Breast epithelium (tissue), 4 donors: ENCODE data around the gene KLF7. TPM values are rescaled to one million over a fixed set of nuclear protein-coding genes. Genes with fewer than 3 reads are reported as not detected.

Source experiments
- DNase-seq, 2 donors: peaks; one replicate each; pipeline ENCODE4 v3.0.0-alpha.2; 2019; ENCODE audit warnings: low spot score in 2 of 2
- H3K27ac ChIP-seq, 2 donors: fragments of 200-600 bp; sonication (generic) in 1 of 2; one replicate each; pipeline ENCODE4 v1.5.1; 2016 to 2019; ENCODE audit warnings: mild to moderate bottlenecking in 1 of 2
- H3K27me3 ChIP-seq, 2 donors: fragments of 200-600 bp; sonication (generic) in 1 of 2; one replicate each; pipeline versions ENCODE4 v1.5.1 to v1.6.0; 2017 to 2019; ENCODE audit warnings: control low read depth in 1 of 2, mild to moderate bottlenecking in 1 of 2
- H3K36me3 ChIP-seq: fragments of 200-600 bp; one replicate; pipeline ENCODE4 v1.5.1; 2019
- H3K4me1 ChIP-seq, 2 donors: fragments of 200-600 bp; sonication (generic); one replicate each; pipeline ENCODE4 v1.5.1; 2016 to 2019; ENCODE audit warnings: control low read depth in 1 of 2
- H3K4me3 ChIP-seq, 3 donors: fragments of 200-600 bp; sonication (generic); 1 replicate in 2 of 3; 2 replicates in 1 of 3; pipeline ENCODE4 v1.5.1; 2016 to 2019; ENCODE audit warnings: mild to moderate bottlenecking in 3 of 3, moderate library complexity in 2 of 3
- H3K9me3 ChIP-seq, 2 donors: fragments of 200-600 bp; sonication (generic) in 1 of 2; one replicate each; pipeline ENCODE4 v1.5.1; 2016 to 2019; ENCODE audit warnings: control low read depth in 1 of 2
- POLR2A ChIP-seq: fragments of 450-650 bp; IDR thresholded peaks from one replicate; pipeline ENCODE4 v1.6.1; 2016; ENCODE audit warnings: antibody characterized with exemption, mild to moderate bottlenecking, moderate library complexity
- POLR2AphosphoS5 ChIP-seq, 3 donors: sonication (generic); formaldehyde crosslinking; IDR thresholded peaks; one replicate each; pipeline ENCODE4 v1.6.1; 2017; ENCODE audit warnings: antibody characterized with exemption in 3 of 3
- intact Hi-C: fragments of 100-400 bp; cut with DNase I; formaldehyde crosslinking; loops from one replicate; pipeline ENCODE4 v1.15.1; 2023; ENCODE audit warnings: low total_unique reads
- total RNA-seq, 3 donors: library from RNA; depleted of rRNA; stranded (reverse); fragments of >200 nt; gene quantifications; one replicate each; pipeline ENCODE4 v1.1.0, GENCODE V29; 2016
- TF ChIP-seq, protein P1 (sequence below), 3 donors: fragments of 450-650 bp; IDR thresholded peaks; one replicate each; pipeline ENCODE4 v1.5.1; 2016 to 2017; ENCODE audit warnings: antibody characterized with exemption in 3 of 3, mild to moderate bottlenecking in 3 of 3, moderate library complexity in 3 of 3

The KLF7 gene
- total RNA-seq, 3 donors from 2014 or later, result 21.0 to 40.7 (median 37.3) TPM

DNA sequence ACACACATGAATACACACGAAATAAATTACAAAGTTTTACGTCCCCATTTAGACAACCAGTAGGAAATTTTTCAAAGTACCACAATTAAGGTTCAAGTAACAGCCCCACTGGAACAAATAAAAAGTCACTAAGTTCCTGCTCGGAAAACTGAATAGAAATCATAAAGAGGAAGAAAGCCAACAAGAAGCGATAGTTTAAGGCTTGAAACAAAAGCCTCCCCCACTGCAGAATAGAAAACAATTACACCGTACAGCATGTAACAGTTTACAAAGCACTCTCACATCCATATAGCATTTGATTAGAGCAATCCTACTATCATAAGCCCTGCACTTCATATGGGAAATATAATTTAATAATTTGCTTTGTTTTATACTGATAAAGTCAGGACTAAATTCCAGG, 15.5 kb downstream of the KLF7 start:
- intact Hi-C loops, result loop anchor here (2.0 kb wide), 1 partner anchor 49 kb away; no protein-coding TSS in a partner anchor
- Histone ChIP-seq H3K9me3 (no peaks in the 10 kb centered on the region), H3K4me1 (peaks cover 0 to 30% of the 10 kb centered on the region in 2 donors), H3K36me3 (no peaks in the 10 kb centered on the region), H3K27ac (peak overlapping the region in 1 of 2 donors; percentile 13), H3K27me3 (no peaks in the 10 kb centered on the region), H3K4me3 (no peak overlapping the region)
- DNase-seq, result no peak
- TF ChIP-seq, protein P1, sequence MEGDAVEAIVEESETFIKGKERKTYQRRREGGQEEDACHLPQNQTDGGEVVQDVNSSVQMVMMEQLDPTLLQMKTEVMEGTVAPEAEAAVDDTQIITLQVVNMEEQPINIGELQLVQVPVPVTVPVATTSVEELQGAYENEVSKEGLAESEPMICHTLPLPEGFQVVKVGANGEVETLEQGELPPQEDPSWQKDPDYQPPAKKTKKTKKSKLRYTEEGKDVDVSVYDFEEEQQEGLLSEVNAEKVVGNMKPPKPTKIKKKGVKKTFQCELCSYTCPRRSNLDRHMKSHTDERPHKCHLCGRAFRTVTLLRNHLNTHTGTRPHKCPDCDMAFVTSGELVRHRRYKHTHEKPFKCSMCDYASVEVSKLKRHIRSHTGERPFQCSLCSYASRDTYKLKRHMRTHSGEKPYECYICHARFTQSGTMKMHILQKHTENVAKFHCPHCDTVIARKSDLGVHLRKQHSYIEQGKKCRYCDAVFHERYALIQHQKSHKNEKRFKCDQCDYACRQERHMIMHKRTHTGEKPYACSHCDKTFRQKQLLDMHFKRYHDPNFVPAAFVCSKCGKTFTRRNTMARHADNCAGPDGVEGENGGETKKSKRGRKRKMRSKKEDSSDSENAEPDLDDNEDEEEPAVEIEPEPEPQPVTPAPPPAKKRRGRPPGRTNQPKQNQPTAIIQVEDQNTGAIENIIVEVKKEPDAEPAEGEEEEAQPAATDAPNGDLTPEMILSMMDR (IDR thresholded peaks at IDR 0.05), result no peak
- TF ChIP-seq POLR2AphosphoS5 (IDR thresholded peaks at IDR 0.05) (no peak), POLR2A (no peak)

DNA sequence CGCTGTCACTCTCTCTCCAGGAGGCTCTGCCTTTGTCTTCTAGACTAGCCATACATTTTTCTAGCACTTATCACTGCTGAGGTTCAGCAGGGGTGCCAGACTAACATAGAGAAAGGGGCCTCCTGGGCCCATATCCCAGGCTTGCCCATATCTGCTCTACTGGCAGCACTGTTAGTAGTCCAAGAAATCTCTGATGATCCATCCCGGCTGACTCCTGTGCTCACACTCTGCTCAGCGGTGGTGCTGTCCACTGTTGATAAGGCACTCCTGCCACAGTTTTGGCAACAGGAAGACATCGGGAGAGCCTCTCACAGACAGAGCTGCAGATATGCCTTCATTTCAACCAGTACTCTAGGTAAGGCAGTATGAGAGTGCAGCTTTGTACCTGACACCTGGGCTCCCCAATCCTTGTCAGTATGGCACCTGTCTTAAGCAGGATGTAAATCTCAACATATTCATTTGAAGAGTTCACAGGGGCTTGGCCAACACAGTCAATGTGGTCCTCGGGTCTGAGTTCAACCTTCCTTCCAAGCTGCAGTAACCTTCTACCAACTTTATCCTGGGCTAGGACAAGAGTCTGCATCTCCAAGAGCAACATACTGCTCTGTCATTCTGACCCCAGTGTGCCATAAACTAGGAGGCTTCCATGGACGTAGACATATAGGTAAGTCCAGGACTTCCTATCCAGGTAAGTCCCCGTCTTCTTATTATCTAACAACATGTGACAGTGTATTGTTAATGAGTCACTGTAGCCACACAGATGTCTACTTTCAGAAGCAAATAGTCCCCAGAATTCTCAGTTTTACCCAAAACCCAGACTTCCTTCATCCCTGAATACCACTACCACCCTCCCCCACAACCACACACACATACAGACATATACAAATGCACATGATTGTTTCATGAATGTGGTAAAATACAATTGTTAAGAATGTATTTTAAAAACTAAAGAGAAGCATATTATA, 16.2 kb downstream of the KLF7 start:
- DNase-seq, result no peak
- no peaks in the 10 kb centered on the region for H3K9me3 ChIP-seq
- peaks cover 0 to 30% of the 10 kb centered on the region in 2 donors for H3K4me1 ChIP-seq
- TF ChIP-seq POLR2A (no peak), POLR2AphosphoS5 (IDR thresholded peaks at IDR 0.05) (no peak)
- TF ChIP-seq, protein P1 (IDR thresholded peaks at IDR 0.05), result no peak
- no peaks in the 10 kb centered on the region for H3K36me3 ChIP-seq
- intact Hi-C loops, result loop anchor here (2.0 kb wide), 1 partner anchor 49 kb away; no protein-coding TSS in a partner anchor
- no peaks in the 10 kb centered on the region for H3K27me3 ChIP-seq
- H3K4me3 ChIP-seq, result no peak overlapping the region
- H3K27ac ChIP-seq, result peak overlapping the region; percentile 5 to 62

DNA sequence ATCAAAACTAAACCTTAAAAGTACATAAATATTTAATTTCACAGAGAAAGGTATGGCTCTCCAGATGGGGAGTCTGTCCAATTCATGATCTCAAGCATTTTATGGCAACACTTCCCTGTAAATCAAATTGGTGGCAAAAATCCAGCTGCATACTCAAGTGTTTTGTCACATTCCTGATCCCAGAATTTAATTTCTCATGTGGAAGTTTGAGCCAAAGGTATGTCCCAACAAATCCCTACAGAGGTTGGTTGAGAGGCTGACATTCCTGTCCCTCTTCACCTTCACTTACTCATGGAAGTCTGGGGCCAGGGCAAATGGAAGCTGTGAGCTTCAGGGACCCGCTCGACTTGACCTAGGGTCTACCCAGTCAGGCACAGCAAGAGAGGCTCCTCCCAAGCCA, 17.7 kb downstream of the KLF7 start:
- intact Hi-C loops, result no loop called here
- Histone ChIP-seq H3K27me3 (no peaks in the 10 kb centered on the region), H3K27ac (peak overlapping the region; percentile 30 to 49), H3K36me3 (no peaks in the 10 kb centered on the region), H3K9me3 (no peaks in the 10 kb centered on the region), H3K4me1 (peaks cover 0 to 28% of the 10 kb centered on the region in 2 donors), H3K4me3 (no peak overlapping the region)
- TF ChIP-seq POLR2A (no peak), POLR2AphosphoS5 (IDR thresholded peaks at IDR 0.05) (no peak)
- TF ChIP-seq, protein P1 (IDR thresholded peaks at IDR 0.05), result no peak
- peak in 1 of 2 donors; percentile 21 for DNase-seq

DNA sequence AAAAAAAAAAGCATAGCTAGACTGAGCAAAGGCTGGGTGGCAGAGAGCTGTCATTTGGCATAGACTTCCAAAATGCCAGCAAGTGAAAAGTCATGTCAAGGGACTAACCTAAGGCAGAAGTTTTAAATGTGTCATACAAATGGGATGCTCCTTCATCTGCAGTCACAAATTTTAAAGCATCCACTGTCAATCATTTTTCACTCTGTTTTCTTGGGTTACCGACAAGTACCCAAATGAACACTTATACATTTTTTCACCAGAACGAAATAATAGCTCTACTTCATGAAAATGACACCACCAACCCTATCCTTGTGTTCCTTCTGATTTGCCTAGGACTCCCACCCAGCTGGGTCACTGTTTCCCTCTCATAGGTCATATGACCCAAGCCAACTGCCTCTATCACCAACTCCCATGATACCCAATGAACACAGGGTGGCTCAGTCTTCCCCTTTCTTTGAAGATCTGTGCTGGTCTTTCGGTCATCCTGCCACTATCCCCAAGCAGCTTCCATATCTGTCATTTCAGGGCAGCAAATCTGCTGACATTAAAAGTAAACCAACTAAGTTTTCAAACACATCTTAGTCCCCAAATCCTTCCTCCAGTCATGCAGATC, 21.5 kb downstream of the KLF7 start:
- H3K27ac ChIP-seq, result peak overlapping the region; percentile 76 to 87
- H3K36me3 ChIP-seq, result no peaks in the 10 kb centered on the region
- H3K4me1 ChIP-seq, result peaks cover 5 to 21% of the 10 kb centered on the region in 2 donors
- H3K27me3 ChIP-seq, result no peaks in the 10 kb centered on the region
- intact Hi-C loops, result no loop called here
- no peak for DNase-seq
- no peaks in the 10 kb centered on the region for H3K9me3 ChIP-seq
- TF ChIP-seq, protein P1 (IDR thresholded peaks at IDR 0.05), result no peak
- no peak for TF ChIP-seq POLR2AphosphoS5 (IDR thresholded peaks at IDR 0.05)
- no peak for TF ChIP-seq POLR2A
- no peak overlapping the region for H3K4me3 ChIP-seq
